ENCODE measurements around the gene NEAT1.

The NEAT1 gene

GRCh38 chr11:65434667-65435410, 12.2 kb downstream of the NEAT1 start:
- H3K9me3 Mint-ChIP-seq = no peaks in the 10 kb centered on the region
- intact Hi-C loops (cut with micrococcal nuclease) = no loop called here
- no peaks in the 10 kb centered on the region for H3K27me3 Mint-ChIP-seq
- no peak overlapping the region for H3K4me3 Mint-ChIP-seq
- peaks cover 97% of the 10 kb centered on the region for H3K36me3 Mint-ChIP-seq (ENCODE audit: low read depth)
- peaks cover 85% of the 10 kb centered on the region for H3K4me1 Mint-ChIP-seq (ENCODE audit: low read depth)
- no peak overlapping the region for H3K27ac Mint-ChIP-seq

DNA sequence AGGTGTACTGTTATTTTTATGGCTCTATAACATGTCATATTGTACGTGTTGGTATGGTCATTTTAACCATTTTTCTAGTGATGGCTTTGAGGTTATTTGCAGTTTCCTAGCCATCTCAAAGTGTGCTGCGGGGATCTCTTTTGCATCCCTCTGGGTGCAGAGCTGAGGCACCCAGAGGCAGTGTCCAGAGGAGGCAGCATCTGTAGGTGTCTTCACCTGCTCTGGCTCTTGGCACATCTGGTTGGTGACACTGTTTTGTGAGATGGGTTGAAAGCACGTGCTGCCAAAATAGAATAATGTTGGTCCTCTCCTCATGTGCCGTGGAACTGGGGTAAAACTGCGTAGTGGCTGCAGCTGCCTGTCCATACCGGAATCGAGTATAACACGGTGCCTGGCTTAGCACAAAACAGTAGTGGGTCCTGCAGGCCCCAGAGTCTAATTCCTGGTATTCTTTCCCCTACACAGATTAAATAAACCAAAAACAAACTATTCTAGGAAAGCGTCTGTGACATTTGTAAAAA, 12.9 kb downstream of the NEAT1 start:
- no peaks in the 10 kb centered on the region for H3K9me3 Mint-ChIP-seq
- H3K4me1 Mint-ChIP-seq (ENCODE audit: low read depth) = peaks cover 85% of the 10 kb centered on the region
- H3K4me3 Mint-ChIP-seq = no peak overlapping the region
- no peaks in the 10 kb centered on the region for H3K27me3 Mint-ChIP-seq
- H3K27ac Mint-ChIP-seq = no peak overlapping the region
- H3K36me3 Mint-ChIP-seq (ENCODE audit: low read depth) = peaks cover 97% of the 10 kb centered on the region
- intact Hi-C loops (cut with micrococcal nuclease) = no loop called here

DNA sequence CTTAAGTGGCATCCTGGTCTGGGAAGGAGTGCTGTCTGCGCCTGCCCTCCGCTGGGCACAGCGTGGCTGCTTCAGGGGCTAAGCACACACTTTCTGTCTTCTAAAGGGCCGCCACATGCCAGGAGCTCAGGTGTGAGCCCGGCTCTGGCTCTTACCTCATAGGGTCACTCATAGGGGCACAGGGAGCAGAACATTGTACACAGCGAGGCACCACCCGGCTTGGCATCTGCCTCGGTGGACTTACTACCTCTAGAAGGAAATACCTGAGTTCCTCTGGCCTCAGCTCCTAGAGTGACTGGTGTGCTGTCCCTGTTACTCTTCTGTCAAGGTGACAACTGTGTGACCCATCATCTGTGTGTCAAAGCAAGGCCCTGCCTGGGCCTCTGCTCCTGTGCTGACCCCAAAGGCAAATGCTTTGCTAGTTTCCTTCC, 13.4 kb downstream of the NEAT1 start:
- peaks cover 97% of the 10 kb centered on the region for H3K36me3 Mint-ChIP-seq (ENCODE audit: low read depth)
- no peak overlapping the region for H3K4me3 Mint-ChIP-seq
- intact Hi-C loops (cut with micrococcal nuclease) = no loop called here
- peaks cover 85% of the 10 kb centered on the region for H3K4me1 Mint-ChIP-seq (ENCODE audit: low read depth)
- no peak overlapping the region for H3K27ac Mint-ChIP-seq
- no peaks in the 10 kb centered on the region for H3K27me3 Mint-ChIP-seq
- H3K9me3 Mint-ChIP-seq = no peaks in the 10 kb centered on the region

DNA sequence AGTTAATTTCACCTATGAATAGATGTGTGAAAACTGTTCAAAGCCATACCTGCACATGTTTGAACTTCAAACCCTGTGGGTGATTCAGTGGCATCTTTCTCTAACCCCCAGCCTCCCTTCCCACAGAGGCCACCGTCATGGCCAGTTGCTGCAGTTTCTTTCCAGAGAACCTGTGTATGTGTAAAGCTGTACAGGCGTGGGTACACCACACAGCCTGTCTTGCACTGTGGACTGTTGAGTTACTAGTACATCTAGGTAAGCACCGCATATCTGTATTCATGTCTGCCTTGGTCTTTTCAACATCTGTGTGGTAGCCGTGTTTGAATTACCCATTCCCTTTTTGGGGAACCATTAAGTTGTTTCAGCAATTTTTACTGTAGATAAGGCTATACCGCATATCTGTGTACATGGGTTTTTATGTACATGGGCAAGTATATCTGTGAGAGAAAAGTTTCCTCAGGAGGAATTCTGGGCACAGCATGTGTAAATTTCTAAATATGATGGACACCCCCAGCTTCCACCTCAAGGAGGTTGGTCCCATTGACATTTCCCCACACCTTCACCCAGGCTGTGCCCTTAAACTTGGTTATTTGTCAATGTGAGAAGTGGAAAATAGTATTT, 13.9 kb downstream of the NEAT1 start:
- Mint-ChIP-seq H3K27me3 (no peaks in the 10 kb centered on the region), H3K9me3 (no peaks in the 10 kb centered on the region), H3K27ac (no peak overlapping the region), H3K4me1 (ENCODE audit: low read depth) (peaks cover 84% of the 10 kb centered on the region), H3K36me3 (ENCODE audit: low read depth) (peaks cover 96% of the 10 kb centered on the region), H3K4me3 (no peak overlapping the region)
- intact Hi-C loops (cut with micrococcal nuclease) = no loop called here

DNA sequence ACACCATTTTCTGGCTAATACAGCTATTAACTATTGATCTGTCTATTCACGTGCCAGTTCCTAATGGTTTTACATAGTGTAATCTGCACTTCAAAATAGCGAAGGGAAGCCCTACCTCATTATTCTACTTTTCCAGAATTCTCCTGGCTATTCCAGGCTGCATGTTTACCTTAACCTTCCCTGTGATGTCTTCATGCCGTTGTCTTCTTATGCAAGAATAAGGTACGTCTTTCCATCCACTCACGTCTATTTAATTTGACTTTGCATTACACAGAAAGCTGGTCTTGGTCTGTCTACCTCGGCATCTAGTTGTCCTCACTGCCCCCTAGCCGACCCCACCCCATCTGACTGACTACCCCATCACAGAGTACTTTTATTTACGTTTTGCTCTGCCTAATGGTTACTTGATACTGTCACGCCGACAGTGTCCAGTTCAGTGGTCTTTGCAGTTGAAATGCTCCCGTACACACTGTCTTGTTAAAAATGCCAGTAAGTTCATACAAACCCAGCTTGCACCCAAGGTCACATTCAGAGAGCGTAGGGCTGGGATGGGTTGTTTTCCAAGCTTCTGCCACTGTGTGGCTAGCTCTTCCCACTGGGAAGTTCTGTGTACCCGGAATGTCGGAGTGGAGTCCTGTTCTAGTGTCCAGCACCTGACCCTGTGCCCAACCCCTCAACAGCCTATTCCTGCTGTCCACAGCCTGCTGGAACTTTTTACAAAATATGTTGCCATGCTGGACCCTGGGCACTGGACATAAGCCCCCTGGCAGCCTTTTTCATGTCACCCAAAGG, 15.0 kb downstream of the NEAT1 start:
- Mint-ChIP-seq H3K4me1 (ENCODE audit: low read depth) (peaks cover 84% of the 10 kb centered on the region), H3K27me3 (no peaks in the 10 kb centered on the region), H3K9me3 (no peaks in the 10 kb centered on the region), H3K36me3 (ENCODE audit: low read depth) (peaks cover 96% of the 10 kb centered on the region), H3K27ac (no peak overlapping the region), H3K4me3 (no peak overlapping the region)
- intact Hi-C loops (cut with micrococcal nuclease) = no loop called here

DNA sequence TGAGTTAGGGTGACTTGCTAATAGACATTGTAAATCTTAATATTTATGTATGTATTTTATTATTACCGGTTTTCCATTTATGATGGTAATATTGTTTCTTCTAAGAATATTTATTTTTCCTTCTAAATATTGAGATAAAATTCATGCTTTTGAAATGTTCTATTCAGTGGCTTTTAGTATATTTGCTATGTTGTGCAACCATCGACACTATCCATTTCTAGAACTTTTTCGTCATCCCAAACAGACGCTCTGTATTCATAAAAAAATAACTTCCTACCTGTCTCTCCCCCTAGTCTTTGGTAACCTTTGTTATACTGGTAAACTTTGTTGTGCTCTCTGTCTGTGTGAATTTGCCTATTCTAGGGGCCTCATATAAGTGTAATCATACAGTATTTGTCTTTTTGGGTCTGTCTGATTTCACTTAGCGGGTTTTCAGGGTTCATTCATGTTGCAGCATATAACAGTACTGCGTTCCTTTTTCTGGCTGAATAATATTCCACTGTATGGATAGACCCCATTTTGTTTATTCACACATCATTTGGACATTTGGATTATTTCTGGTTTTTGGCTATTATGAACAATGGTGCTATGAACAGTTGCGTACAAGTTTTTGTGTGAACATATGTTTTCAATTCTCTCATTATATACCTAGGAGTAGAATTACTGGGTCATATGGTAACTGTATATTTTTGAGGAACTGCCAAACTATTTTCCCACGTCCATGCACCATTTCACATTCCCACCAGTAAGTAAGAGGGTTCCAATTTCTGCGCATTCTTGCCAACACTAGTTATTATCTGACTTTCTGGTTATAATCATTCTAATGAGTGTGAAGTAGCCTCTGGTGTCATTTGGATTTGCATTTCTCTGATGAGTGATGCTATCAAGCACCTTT, 15.9 kb downstream of the NEAT1 start:
- intact Hi-C loops (cut with micrococcal nuclease) = no loop called here
- Mint-ChIP-seq H3K4me3 (no peak overlapping the region), H3K36me3 (ENCODE audit: low read depth) (peaks cover 96% of the 10 kb centered on the region), H3K4me1 (ENCODE audit: low read depth) (peaks cover 88% of the 10 kb centered on the region), H3K27ac (no peak overlapping the region), H3K27me3 (no peaks in the 10 kb centered on the region), H3K9me3 (no peaks in the 10 kb centered on the region)

DNA sequence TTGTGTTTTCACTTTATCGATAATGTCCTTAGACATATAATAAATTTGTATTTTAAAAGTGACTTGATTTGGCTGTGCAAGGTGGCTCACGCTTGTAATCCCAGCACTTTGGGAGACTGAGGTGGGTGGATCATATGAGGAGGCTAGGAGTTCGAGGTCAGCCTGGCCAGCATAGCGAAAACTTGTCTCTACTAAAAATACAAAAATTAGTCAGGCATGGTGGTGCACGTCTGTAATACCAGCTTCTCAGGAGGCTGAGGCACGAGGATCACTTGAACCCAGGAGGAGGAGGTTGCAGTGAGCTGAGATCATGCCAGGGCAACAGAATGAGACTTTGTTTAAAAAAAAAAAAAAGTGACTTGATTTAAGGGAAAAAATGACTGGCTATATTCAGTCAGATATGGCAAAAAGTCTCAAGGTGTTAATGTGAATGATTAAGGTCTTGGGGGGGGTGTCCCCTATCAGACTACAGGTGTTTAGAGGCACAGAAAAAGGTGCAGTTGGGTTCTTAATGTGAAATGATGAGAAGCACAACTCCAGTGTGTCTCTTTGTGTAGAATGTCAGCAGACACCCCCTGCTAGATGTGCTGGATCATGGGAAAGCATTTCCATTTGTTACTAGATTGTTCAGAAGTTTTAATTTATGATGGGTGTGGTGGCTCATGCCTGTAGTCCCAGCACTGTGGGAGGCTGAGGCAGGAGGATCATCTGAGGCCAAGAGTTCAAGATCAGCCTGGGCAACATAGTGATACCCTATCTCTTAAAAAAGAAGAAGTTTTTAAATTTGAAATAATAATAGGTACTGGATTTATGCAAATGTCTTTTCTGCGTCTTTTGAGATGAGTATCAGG, 17.0 kb downstream of the NEAT1 start:
- peak overlapping the region; percentile 77 for H3K27ac Mint-ChIP-seq
- H3K9me3 Mint-ChIP-seq = no peaks in the 10 kb centered on the region
- intact Hi-C loops (cut with micrococcal nuclease) = no loop called here
- peak overlapping the region; percentile 13 for H3K4me3 Mint-ChIP-seq
- H3K36me3 Mint-ChIP-seq (ENCODE audit: low read depth) = peaks cover 99% of the 10 kb centered on the region
- H3K27me3 Mint-ChIP-seq = no peaks in the 10 kb centered on the region
- peaks cover 93% of the 10 kb centered on the region for H3K4me1 Mint-ChIP-seq (ENCODE audit: low read depth)

GRCh38 chr11:65440831-65441499, 18.4 kb downstream of the NEAT1 start:
- peak overlapping the region; percentile 77 for H3K27ac Mint-ChIP-seq
- peaks cover 80% of the 10 kb centered on the region for H3K4me1 Mint-ChIP-seq (ENCODE audit: low read depth)
- H3K9me3 Mint-ChIP-seq = no peaks in the 10 kb centered on the region
- H3K4me3 Mint-ChIP-seq = peak overlapping the region; percentile 23
- no peaks in the 10 kb centered on the region for H3K27me3 Mint-ChIP-seq
- intact Hi-C loops (cut with micrococcal nuclease) = no loop called here
- peaks cover 99% of the 10 kb centered on the region for H3K36me3 Mint-ChIP-seq (ENCODE audit: low read depth)

GRCh38 chr11:65442842-65443331, 20.3 kb downstream of the NEAT1 start:
- intact Hi-C loops (cut with micrococcal nuclease) = no loop called here
- peaks cover 75% of the 10 kb centered on the region for H3K4me1 Mint-ChIP-seq (ENCODE audit: low read depth)
- no peak overlapping the region for H3K4me3 Mint-ChIP-seq
- H3K9me3 Mint-ChIP-seq = no peaks in the 10 kb centered on the region
- peak overlapping the region; percentile 77 for H3K27ac Mint-ChIP-seq
- H3K36me3 Mint-ChIP-seq (ENCODE audit: low read depth) = peaks cover 94% of the 10 kb centered on the region
- no peaks in the 10 kb centered on the region for H3K27me3 Mint-ChIP-seq

DNA sequence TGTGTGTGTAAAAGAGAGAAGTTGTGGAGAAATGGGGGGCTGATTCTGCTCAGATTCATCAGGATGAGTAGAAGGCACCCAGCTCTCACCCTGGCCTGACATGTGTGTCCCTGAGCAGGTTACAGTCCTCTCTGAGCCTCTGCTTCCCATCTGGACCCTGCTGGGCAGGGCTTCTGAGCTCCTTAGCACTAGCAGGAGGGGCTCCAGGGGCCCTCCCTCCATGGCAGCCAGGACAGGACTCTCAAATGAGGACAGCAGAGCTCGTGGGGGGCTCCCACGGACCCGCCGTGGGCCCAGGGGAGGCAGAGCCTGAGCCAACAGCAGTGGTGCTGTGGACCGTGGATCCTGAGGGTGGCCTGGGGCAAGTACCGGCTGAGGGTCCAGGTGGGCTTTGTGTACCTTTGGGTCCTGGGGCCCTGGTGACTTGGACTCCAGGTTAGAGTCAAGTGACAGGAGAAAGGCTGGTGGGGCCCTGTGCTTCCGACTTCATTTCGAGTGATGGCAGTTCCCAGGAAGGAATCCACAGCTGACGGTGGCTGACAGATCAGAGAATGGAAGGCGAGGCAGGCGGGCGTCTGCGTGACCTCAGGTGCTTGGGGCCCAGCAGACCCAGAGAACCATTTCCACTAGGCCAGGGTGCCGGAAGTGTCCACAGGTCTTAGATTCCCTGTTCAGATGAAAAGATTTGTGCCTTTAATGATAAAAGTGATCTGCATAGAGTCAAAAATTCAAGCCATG, 21.9 kb downstream of the NEAT1 start:
- Mint-ChIP-seq H3K36me3 (ENCODE audit: low read depth) (peaks cover 78% of the 10 kb centered on the region), H3K9me3 (no peaks in the 10 kb centered on the region), H3K4me1 (ENCODE audit: low read depth) (peaks cover 61% of the 10 kb centered on the region), H3K27ac (peak overlapping the region; percentile 77), H3K27me3 (no peaks in the 10 kb centered on the region), H3K4me3 (no peak overlapping the region)
- intact Hi-C loops (cut with micrococcal nuclease) = no loop called here

DNA sequence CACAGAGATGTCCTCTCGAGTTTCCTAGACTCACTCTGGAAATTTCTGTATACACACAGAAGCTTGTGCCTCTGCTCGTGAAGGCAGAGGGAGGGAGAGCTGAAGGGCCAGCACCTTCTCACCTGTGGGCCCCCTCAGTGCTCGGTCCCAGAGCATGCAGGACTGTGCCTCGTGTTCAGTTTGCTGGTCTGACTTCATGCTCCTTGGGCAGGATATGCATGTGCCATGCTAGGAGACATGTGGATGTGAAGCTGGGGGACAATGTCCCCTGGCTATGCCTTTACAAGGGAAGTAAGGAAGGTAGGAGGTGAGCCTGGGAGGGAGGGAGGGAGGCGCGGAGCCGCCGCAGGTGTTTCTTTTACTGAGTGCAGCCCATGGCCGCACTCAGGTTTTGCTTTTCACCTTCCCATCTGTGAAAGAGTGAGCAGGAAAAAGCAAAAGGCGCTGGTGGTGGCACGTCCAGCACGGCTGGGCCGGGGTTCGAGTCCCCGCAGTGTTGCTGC, 22.6 kb downstream of the NEAT1 start:
- Mint-ChIP-seq H3K27me3 (no peaks in the 10 kb centered on the region), H3K9me3 (no peaks in the 10 kb centered on the region), H3K4me3 (no peak overlapping the region), H3K27ac (peak overlapping the region; percentile 77), H3K36me3 (ENCODE audit: low read depth) (peaks cover 71% of the 10 kb centered on the region), H3K4me1 (ENCODE audit: low read depth) (peaks cover 54% of the 10 kb centered on the region)
- intact Hi-C loops (cut with micrococcal nuclease) = no loop called here

Measured in dendritic cell treated with granulocyte-macrophage colony-stimulating factor and Interleukin-4, amounts not matched to agents 40 ng/mL and 50 ng/mL, for 4 days (primary cell).